Fibroblast of lung (primary cell): ENCODE results near the gene MAPK13.

Experiments
- EZH2 ChIP-seq: IDR thresholded peaks from 2 replicates; pipeline ENCODE4 v1.5.1; 2012; ENCODE audit warnings: low read length, control low read depth, mild to moderate bottlenecking; ENCODE audit errors: missing control alignments
- TF ChIP-seq, protein P1 (sequence below), 2 donors: IDR thresholded peaks in 1 of 2; conservative IDR thresholded peaks in 1 of 2; 1 replicate in 1 of 2; 2 replicates in 1 of 2; pipeline ENCODE4 v1.5.1; 2011 to 2012; ENCODE audit warnings: low read length in 2 of 2, control low read depth in 1 of 2, inconsistent platforms in 1 of 2, low read depth in 1 of 2, mild to moderate bottlenecking in 1 of 2

DNA sequence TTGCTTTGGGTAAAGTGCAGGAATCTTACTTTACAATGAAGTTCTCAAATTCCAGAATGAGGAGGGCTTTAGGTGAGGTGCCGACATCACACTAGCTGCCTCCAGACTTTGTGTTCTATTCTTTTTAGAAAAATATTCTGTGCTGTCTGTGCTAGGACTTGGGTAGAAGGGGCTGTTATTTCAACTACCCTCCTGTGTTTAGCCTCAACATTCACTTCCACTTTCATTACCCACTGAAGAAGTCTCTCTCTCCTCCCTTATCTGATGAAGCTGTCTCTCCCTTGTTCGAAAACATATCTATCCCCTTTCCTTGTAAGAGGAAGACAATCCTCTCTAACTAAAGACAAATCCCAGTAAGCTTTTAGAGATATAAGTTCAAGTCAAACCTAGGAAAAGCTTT, 41.3 kb downstream of the MAPK13 start:
- TF ChIP-seq, protein P1, sequence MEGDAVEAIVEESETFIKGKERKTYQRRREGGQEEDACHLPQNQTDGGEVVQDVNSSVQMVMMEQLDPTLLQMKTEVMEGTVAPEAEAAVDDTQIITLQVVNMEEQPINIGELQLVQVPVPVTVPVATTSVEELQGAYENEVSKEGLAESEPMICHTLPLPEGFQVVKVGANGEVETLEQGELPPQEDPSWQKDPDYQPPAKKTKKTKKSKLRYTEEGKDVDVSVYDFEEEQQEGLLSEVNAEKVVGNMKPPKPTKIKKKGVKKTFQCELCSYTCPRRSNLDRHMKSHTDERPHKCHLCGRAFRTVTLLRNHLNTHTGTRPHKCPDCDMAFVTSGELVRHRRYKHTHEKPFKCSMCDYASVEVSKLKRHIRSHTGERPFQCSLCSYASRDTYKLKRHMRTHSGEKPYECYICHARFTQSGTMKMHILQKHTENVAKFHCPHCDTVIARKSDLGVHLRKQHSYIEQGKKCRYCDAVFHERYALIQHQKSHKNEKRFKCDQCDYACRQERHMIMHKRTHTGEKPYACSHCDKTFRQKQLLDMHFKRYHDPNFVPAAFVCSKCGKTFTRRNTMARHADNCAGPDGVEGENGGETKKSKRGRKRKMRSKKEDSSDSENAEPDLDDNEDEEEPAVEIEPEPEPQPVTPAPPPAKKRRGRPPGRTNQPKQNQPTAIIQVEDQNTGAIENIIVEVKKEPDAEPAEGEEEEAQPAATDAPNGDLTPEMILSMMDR (conservative IDR thresholded peaks at IDR 0.05 in 1 of 2, IDR thresholded peaks at IDR 0.05 in 1 of 2; ENCODE audit: low read depth in 1 of 2, low read length in 2 of 2): no peak
- no peak for TF ChIP-seq EZH2
